Smooth muscle cell (in vitro differentiated cells): ENCODE measurements around the gene FUT6. TPM values are rescaled to one million over a fixed set of nuclear protein-coding genes. Genes with fewer than 3 reads are reported as not detected.

ENCODE experiments used
- DNase-seq: peaks from one replicate; lab custom pipeline; 2025; ENCODE audit not compliant: unreplicated experiment; lab: John Stamatoyannopoulos, UW
- H2AFZ ChIP-seq: fragments of 200-600 bp; sonication (generic); 2 replicates; pipeline ENCODE4 v1.6.0; 2016; ENCODE audit warnings: antibody characterized with exemption, low read depth, mild to moderate bottlenecking
- H3F3A ChIP-seq: fragments of 200-600 bp; sonication (generic); 2 replicates; pipeline ENCODE4 v1.6.0; 2017; ENCODE audit warnings: antibody characterized with exemption, low read depth
- H3K27ac ChIP-seq: fragments of 200-600 bp; sonication (generic); 2 replicates; pipeline ENCODE4 v1.5.1; 2016; ENCODE audit warnings: low read depth, mild to moderate bottlenecking
- H3K27me3 ChIP-seq: fragments of 200-600 bp; sonication (generic); 2 replicates; pipeline ENCODE4 v1.6.1; 2016; ENCODE audit warnings: low read depth, mild to moderate bottlenecking
- H3K36me3 ChIP-seq: fragments of 200-600 bp; sonication (generic); 2 replicates; pipeline ENCODE4 v1.5.1; 2016; ENCODE audit warnings: low read depth
- H3K4me1 ChIP-seq: fragments of 200-600 bp; sonication (generic); 2 replicates; pipeline ENCODE4 v1.5.1; 2016; ENCODE audit warnings: low read depth
- H3K4me2 ChIP-seq: fragments of 200-600 bp; sonication (generic); 2 replicates; pipeline ENCODE4 v1.6.0; 2016; ENCODE audit warnings: mild to moderate bottlenecking
- H3K4me3 ChIP-seq: fragments of 200-600 bp; sonication (generic); 2 replicates; pipeline ENCODE4 v1.5.1; 2016; ENCODE audit warnings: mild to moderate bottlenecking
- H3K79me2 ChIP-seq: fragments of 200-600 bp; sonication (generic); 2 replicates; pipeline ENCODE4 v1.6.0; 2016; ENCODE audit warnings: low read depth, mild to moderate bottlenecking
- H3K9ac ChIP-seq: fragments of 200-600 bp; sonication (generic); 2 replicates; pipeline ENCODE4 v1.6.0; 2016; ENCODE audit warnings: low read depth
- H3K9me3 ChIP-seq: fragments of 200-600 bp; sonication (generic); replicated peaks from 2 replicates; pipeline ENCODE4 v1.5.1; 2016; ENCODE audit warnings: low read depth
- H4K20me1 ChIP-seq: fragments of 200-600 bp; sonication (generic); 2 replicates; pipeline ENCODE4 v1.6.0; 2016; ENCODE audit warnings: low read depth
- WGBS: methylation state at CpG from one replicate; pipeline ENCODE4 v1.1.7; 2016; ENCODE audit warnings: low lambda C conversion rate; 5-methylcytosine and 5-hydroxymethylcytosine counted together
- polyA plus RNA-seq: library from polyadenylated mRNA; unstranded; fragments of >200 nt; fragmentation: Nextera tagmentation; extraction: Ambion mirVana; gene quantifications from 2 replicates; pipeline ENCODE4 v1.2.1, GENCODE V29; 2016
- total RNA-seq: library from RNA; depleted of rRNA; stranded (reverse); fragments of >200 nt; gene quantifications from 2 replicates; pipeline ENCODE4 v1.2.3, GENCODE V29; 2014
- TF ChIP-seq, protein P1 (sequence below): fragments of 200-600 bp; sonication (generic); IDR thresholded peaks from 2 replicates; pipeline ENCODE4 v1.5.1; 2017; ENCODE audit warnings: borderline replicate concordance, mild to moderate bottlenecking, antibody characterized with exemption; ENCODE audit not compliant: insufficient read depth, poor library complexity, severe bottlenecking

FUT6 gene
- total and polyA plus RNA-seq, 2 experiments from 2014 or later = not detected

DNA sequence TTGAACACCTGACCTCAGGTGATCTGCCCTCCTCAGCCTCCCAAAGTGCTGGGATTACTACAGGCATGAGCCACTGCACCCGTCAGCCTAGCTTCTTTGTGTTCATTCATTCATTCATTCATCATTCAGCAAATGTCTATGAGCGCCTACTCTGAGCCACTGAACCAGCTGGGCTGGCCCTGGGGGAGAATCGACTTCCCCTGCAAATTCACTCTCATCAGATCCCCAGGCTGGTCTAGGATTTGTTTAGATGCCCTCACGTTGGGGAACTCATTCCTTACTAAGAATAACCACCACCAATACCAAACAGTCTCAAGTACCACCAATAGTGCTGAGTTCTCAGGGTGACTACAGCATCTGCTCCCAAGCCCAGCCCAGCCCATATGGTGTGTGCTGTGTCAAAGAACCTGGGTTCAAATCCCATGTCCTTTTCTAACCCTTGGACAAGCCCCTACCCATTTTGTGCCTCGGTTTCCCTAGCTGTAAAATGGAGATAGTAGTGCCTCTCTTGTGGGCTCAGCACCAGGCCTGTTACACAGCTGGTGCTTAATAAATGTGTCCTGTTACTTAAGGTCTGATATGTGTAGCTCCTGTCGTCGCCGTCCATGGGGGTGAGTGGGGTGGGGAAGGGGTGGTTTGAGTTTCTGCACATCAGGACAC lies 17.9 kb downstream of the FUT6 start:
- Histone ChIP-seq H3K9me3 (no peaks in the 10 kb centered on the region), H3K79me2 (no peaks in the 10 kb centered on the region), H3K4me2 (no peak overlapping the region), H3K4me3 (no peak overlapping the region), H3F3A (no peaks in the 10 kb centered on the region), H3K27me3 (no peaks in the 10 kb centered on the region), H4K20me1 (no peaks in the 10 kb centered on the region), H3K27ac (no peak overlapping the region), H3K4me1 (no peaks in the 10 kb centered on the region), H3K9ac (no peak overlapping the region), H2AFZ (no peak overlapping the region), H3K36me3 (no peaks in the 10 kb centered on the region)
- 82% methylated on average over 8 of the region's 8 CpGs for WGBS
- DNase-seq = no peak
- TF ChIP-seq, protein P1, sequence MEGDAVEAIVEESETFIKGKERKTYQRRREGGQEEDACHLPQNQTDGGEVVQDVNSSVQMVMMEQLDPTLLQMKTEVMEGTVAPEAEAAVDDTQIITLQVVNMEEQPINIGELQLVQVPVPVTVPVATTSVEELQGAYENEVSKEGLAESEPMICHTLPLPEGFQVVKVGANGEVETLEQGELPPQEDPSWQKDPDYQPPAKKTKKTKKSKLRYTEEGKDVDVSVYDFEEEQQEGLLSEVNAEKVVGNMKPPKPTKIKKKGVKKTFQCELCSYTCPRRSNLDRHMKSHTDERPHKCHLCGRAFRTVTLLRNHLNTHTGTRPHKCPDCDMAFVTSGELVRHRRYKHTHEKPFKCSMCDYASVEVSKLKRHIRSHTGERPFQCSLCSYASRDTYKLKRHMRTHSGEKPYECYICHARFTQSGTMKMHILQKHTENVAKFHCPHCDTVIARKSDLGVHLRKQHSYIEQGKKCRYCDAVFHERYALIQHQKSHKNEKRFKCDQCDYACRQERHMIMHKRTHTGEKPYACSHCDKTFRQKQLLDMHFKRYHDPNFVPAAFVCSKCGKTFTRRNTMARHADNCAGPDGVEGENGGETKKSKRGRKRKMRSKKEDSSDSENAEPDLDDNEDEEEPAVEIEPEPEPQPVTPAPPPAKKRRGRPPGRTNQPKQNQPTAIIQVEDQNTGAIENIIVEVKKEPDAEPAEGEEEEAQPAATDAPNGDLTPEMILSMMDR = no peak

DNA sequence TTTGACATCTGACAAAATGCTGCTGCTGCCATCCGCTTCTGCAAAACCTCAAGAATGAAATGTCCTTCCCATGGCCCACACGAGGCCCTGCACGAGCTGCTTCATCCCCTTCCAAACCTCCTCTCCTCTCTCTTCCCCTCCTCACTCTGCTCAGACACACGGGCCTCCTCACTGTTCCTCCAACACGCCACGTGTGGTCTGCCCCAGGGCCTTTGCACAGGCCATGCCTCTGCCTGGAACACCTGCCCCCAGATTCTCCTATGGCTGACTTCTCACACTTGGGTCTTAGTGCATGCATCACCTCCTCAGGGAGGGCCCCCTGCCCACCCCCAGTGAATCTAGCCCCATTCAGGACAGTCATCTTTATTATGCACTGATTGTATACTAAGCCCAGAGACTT lies 18.7 kb downstream of the FUT6 start:
- Histone ChIP-seq H3K4me3 (no peak overlapping the region), H3K79me2 (no peaks in the 10 kb centered on the region), H3F3A (no peaks in the 10 kb centered on the region), H4K20me1 (no peaks in the 10 kb centered on the region), H3K4me1 (no peaks in the 10 kb centered on the region), H2AFZ (no peak overlapping the region), H3K9ac (no peak overlapping the region), H3K4me2 (no peak overlapping the region), H3K27me3 (no peaks in the 10 kb centered on the region), H3K36me3 (no peaks in the 10 kb centered on the region), H3K9me3 (no peaks in the 10 kb centered on the region), H3K27ac (no peak overlapping the region)
- TF ChIP-seq, protein P1 = no peak
- no peak for DNase-seq
- 89% methylated on average over 6 of the region's 6 CpGs for WGBS

DNA sequence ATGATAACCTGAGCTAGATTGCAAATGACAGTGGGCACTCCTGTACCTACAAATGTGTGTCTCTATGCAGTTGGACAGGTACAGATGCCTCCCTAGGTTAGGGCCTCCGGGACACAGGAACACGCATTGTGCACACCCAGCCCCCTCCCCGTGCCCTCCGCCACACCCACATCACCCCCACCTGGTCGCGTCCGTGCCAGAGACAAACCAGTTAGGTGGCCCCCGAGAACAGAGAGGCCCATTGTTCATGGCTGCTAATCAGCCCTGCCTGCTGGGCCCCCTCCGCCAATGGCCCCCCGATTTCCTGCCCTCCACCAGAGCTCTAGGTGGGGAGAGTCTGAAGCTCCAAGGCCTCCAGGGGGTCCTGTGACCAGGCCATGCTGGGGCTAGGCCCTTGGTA lies 20.9 kb downstream of the FUT6 start:
- Histone ChIP-seq H3K4me3 (no peak overlapping the region), H3K36me3 (no peaks in the 10 kb centered on the region), H3K9ac (no peak overlapping the region), H3K79me2 (no peaks in the 10 kb centered on the region), H3K4me2 (no peak overlapping the region), H4K20me1 (no peaks in the 10 kb centered on the region), H3K27ac (no peak overlapping the region), H3K9me3 (no peaks in the 10 kb centered on the region), H3K27me3 (no peaks in the 10 kb centered on the region), H3F3A (no peaks in the 10 kb centered on the region), H2AFZ (no peak overlapping the region), H3K4me1 (no peaks in the 10 kb centered on the region)
- TF ChIP-seq, protein P1 = no peak
- no peak for DNase-seq
- 91% methylated on average over 10 of the region's 10 CpGs for WGBS

DNA sequence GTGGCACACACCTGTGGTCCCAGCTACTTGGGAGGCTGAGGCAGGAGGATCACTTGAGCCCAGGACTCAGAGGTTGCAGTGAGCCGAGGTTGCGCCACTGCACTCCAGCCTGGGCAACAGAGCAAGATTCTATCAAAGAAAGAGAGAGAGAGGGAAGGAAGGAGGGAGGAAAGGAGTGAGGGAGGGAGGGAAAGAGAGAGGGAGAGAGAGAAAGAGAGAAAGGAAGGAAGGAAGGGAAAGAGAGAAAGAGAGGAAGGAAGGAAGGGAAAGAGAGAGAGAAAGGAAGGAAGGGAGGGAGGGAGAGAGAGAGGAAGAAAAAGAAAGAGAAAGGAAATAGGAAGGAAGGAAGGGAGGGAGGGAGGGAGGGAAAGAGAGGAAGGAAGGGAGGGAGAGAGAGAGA lies 22.3 kb downstream of the FUT6 start:
- no peaks in the 10 kb centered on the region for H3K27me3 ChIP-seq
- H3K36me3 ChIP-seq = no peaks in the 10 kb centered on the region
- H3K79me2 ChIP-seq = no peaks in the 10 kb centered on the region
- no peak for DNase-seq
- H3K4me2 ChIP-seq = no peak overlapping the region
- 94% methylated on average over 2 of the region's 2 CpGs for WGBS
- H3K9ac ChIP-seq = no peak overlapping the region
- H2AFZ ChIP-seq = no peak overlapping the region
- H3K9me3 ChIP-seq = no peaks in the 10 kb centered on the region
- TF ChIP-seq, protein P1 = no peak
- no peak overlapping the region for H3K27ac ChIP-seq
- H3F3A ChIP-seq = no peaks in the 10 kb centered on the region
- H3K4me3 ChIP-seq = no peak overlapping the region
- H3K4me1 ChIP-seq = no peaks in the 10 kb centered on the region
- no peaks in the 10 kb centered on the region for H4K20me1 ChIP-seq
